T-cell (primary cell): Measurements from ENCODE around the gene RPL7A. TPM values are rescaled to one million over a fixed set of nuclear protein-coding genes. Genes with fewer than 3 reads are reported as not detected.
"Not testable (repeated sequence)": the region's sequence is repeated elsewhere in the genome, so short reads cannot be mapped to it uniquely, and the experiment has no call there.

Source experiments
- ATAC-seq, 4 experiments: fragments of 200-7000 bp in 3 of 4; fragments of 150-1000 bp in 1 of 4; cut with Tn5 transposase; replicated peaks in 1 of 4; 1 replicate in 3 of 4; 2 replicates in 1 of 4; pipeline ENCODE4 v1.10.0; 2021; ENCODE audit warnings: moderate library complexity in 3 of 4, mild to moderate bottlenecking in 2 of 4, moderate number of reproducible peaks in 1 of 4
- CTCF ChIA-PET, 2 donors: fragments of 300-600 bp; sonication (Branson Sonifier 250); formaldehyde crosslinking; loops; one replicate each; lab custom pipeline; 2022; ENCODE audit warnings: antibody characterized with exemption in 2 of 2; lab: Charles Lee
- POLR2A ChIA-PET, 2 donors: fragments of 300-600 bp; sonication (Branson Sonifier 250); formaldehyde crosslinking; loops; one replicate each; lab custom pipeline; 2022; ENCODE audit warnings: antibody characterized with exemption in 2 of 2; lab: Charles Lee
- DNase-seq, 35 experiments: peaks; one replicate each; pipeline versions ENCODE4 v3.0.0 to v3.0.0-alpha.2; 2013 to 2023
- H3K27ac ChIP-seq: one replicate; pipeline ENCODE4 v1.5.1; 2013; ENCODE audit warnings: low read length
- H3K27me3 ChIP-seq, 2 experiments: replicated peaks in 1 of 2; 1 replicate in 1 of 2; 2 replicates in 1 of 2; pipeline versions ENCODE4 v1.6.1 to v1.7.0; 2013; ENCODE audit warnings: low read length in 1 of 2, mixed read lengths in 1 of 2; ENCODE audit not compliant: control insufficient read depth in 2 of 2, insufficient read depth in 2 of 2; ENCODE audit errors: extremely low read depth in 1 of 2
- H3K36me3 ChIP-seq, 2 donors: 1 replicate in 1 of 2; 2 replicates in 1 of 2; pipeline versions ENCODE4 v1.6.1 to v1.7.0; 2013; ENCODE audit warnings: low read length in 1 of 2; ENCODE audit not compliant: control insufficient read depth in 2 of 2, insufficient read depth in 1 of 2; ENCODE audit errors: extremely low read depth in 1 of 2
- H3K4me1 ChIP-seq, 2 experiments: 1 replicate in 1 of 2; 2 replicates in 1 of 2; pipeline versions ENCODE4 v1.6.1 to v1.7.0; 2013; ENCODE audit warnings: low read length in 2 of 2, mixed read lengths in 1 of 2; ENCODE audit not compliant: insufficient read depth in 2 of 2, control insufficient read depth in 1 of 2; ENCODE audit errors: extremely low read depth in 1 of 2
- H3K4me3 ChIP-seq, 2 donors: 1 replicate in 1 of 2; 2 replicates in 1 of 2; pipeline versions ENCODE4 v1.5.1 to v1.7.0; 2013; ENCODE audit warnings: mild to moderate bottlenecking in 2 of 2, low read length in 1 of 2, moderate library complexity in 1 of 2; ENCODE audit not compliant: control insufficient read depth in 1 of 2; ENCODE audit errors: extremely low read depth in 1 of 2
- H3K9me3 ChIP-seq: 2 replicates; pipeline ENCODE4 v1.7.0; 2013
- H3K27ac Mint-ChIP-seq, 2 donors: one replicate each; pipeline ENCODE4 v1.8.0; 2020 to 2021; ENCODE audit warnings: mild to moderate bottlenecking in 2 of 2, mixed read lengths in 2 of 2
- H3K27me3 Mint-ChIP-seq, 2 donors: one replicate each; pipeline ENCODE4 v1.8.0; 2021 to 2022; ENCODE audit warnings: mixed read lengths in 2 of 2
- H3K36me3 Mint-ChIP-seq: one replicate; pipeline ENCODE4 v1.8.0; 2021; ENCODE audit warnings: mixed read lengths
- H3K4me1 Mint-ChIP-seq, 3 donors: one replicate each; pipeline ENCODE4 v1.8.0; 2020 to 2022; ENCODE audit warnings: mixed read lengths in 3 of 3, mild to moderate bottlenecking in 1 of 3
- H3K4me3 Mint-ChIP-seq, 3 donors: one replicate each; pipeline ENCODE4 v1.8.0; 2020 to 2022; ENCODE audit warnings: mild to moderate bottlenecking in 3 of 3, mixed read lengths in 3 of 3, moderate library complexity in 3 of 3
- H3K9me3 Mint-ChIP-seq, 3 donors: one replicate each; pipeline ENCODE4 v1.8.0; 2020 to 2022; ENCODE audit warnings: mixed read lengths in 3 of 3
- WGBS: methylation state at CpG from one replicate; pipeline ENCODE4 v1.1.5; 2013; ENCODE audit warnings: missing lambda C conversion rate; ENCODE audit not compliant: insufficient coverage; 5-methylcytosine and 5-hydroxymethylcytosine counted together
- total RNA-seq, 35 experiments: library from RNA in 6 of 35; stranded (reverse) in 6 of 35; fragments of 120-200 nt in 1 of 35; gene quantifications; one replicate each; pipeline versions ENCODE4 v1.2.1 to v1.2.4 and lab custom pipeline; 2013 to 2026

The RPL7A gene
- total RNA-seq, 5 donors from 2014 or later (not counting 1 experiment from before 2014, with no cell fraction given) = 2,623 to 2,692 (median 2,659) TPM

DNA sequence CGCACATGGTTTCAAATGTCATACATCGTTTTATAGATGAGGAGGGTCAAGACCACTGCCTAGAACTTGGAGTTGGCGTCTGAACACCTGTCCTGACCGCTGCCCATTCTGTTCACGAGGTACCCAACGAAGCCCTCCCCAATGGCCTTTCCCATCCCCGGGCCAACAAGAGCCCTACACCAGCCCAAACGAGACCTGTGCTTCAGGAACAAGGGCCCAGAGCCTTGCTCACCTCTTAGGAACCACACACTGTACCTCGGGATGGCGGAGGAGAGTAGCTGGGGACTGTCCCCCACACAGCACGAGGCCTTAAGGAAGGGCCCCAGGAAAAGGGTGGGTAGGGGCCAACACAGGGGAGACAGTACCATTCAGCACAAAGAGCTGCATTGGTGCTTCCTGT, 15.0 kb upstream of the RPL7A start:
- Mint-ChIP-seq H3K27ac (no peak overlapping the region), H3K27me3 (no peaks in the 10 kb centered on the region), H3K9me3 (no peaks in the 10 kb centered on the region), H3K4me1 (peaks cover 35 to 49% (median 37%) of the 10 kb centered on the region in 3 donors), H3K4me3 (no peak overlapping the region), H3K36me3 (peaks cover 22% of the 10 kb centered on the region)
- H3K36me3 ChIP-seq = peaks cover 24 to 46% of the 10 kb centered on the region in 2 donors
- H3K27ac ChIP-seq = no peak overlapping the region
- H3K27me3 ChIP-seq = no peaks in the 10 kb centered on the region
- no peaks in the 10 kb centered on the region for H3K9me3 ChIP-seq
- ChIA-PET CTCF (no interaction called here), POLR2A (interaction anchor here in 1 of 2 donors (0.9 kb wide), 1 partner anchor 38 kb away, joined by 3 read pairs; no protein-coding TSS in a partner anchor)
- H3K4me3 ChIP-seq = no peak overlapping the region
- DNase-seq (no peak), ATAC-seq (no peak)
- H3K4me1 ChIP-seq = peaks cover 14 to 37% of the 10 kb centered on the region in 2 experiments
- whole genome bisulfite sequencing = 97% methylated on average over 7 of the region's 11 CpGs

DNA sequence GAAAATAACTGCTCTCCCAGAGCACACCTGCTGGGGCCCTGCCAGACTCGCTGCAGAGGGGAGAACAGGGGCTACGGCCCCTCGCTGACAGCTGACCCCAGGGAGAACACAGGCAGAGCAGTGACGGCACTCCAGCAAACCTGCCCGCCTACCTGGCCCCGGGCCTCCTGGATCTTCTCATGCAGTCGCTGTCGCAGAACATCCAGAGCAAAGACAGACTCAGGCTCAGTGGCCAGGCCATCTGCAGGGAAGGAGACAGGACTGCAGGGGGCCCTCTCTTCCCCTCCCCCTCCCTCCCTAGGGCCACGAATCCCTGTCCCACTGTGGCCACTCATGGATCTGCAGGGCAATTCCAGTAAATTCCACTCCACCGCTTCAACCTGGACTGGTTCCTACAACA, 14.5 kb upstream of the RPL7A start:
- H3K4me3 ChIP-seq = no peak overlapping the region
- peaks cover 14 to 37% of the 10 kb centered on the region in 2 experiments for H3K4me1 ChIP-seq
- H3K36me3 ChIP-seq = peaks cover 24 to 46% of the 10 kb centered on the region in 2 donors
- H3K9me3 ChIP-seq = no peaks in the 10 kb centered on the region
- ATAC-seq (no peak), DNase-seq (peak in 1 of 35 experiments; percentile 21)
- no peaks in the 10 kb centered on the region for H3K27me3 Mint-ChIP-seq
- peaks cover 22% of the 10 kb centered on the region for H3K36me3 Mint-ChIP-seq
- H3K27me3 ChIP-seq = no peaks in the 10 kb centered on the region
- CTCF ChIA-PET = no interaction called here
- POLR2A ChIA-PET = no interaction called here
- no peaks in the 10 kb centered on the region for H3K9me3 Mint-ChIP-seq
- H3K27ac ChIP-seq = no peak overlapping the region
- H3K4me1 Mint-ChIP-seq = peaks cover 34 to 49% (median 37%) of the 10 kb centered on the region in 3 donors
- WGBS = 98% methylated on average over 10 of the region's 10 CpGs
- peak overlapping the region in 1 of 3 donors; percentile 17 for H3K4me3 Mint-ChIP-seq
- no peak overlapping the region for H3K27ac Mint-ChIP-seq

GRCh38 chr9:133334161-133334560, 13.9 kb upstream of the RPL7A start:
- H3K9me3 Mint-ChIP-seq = no peaks in the 10 kb centered on the region
- no peak overlapping the region for H3K4me3 ChIP-seq
- H3K27me3 ChIP-seq = no peaks in the 10 kb centered on the region
- POLR2A ChIA-PET = no interaction called here
- no peak for DNase-seq
- no peak for ATAC-seq
- H3K4me3 Mint-ChIP-seq = peak overlapping the region in 2 of 3 donors; percentile 49 to 93
- H3K27ac Mint-ChIP-seq = no peak overlapping the region
- peaks cover 24 to 49% of the 10 kb centered on the region in 2 donors for H3K36me3 ChIP-seq
- peaks cover 32 to 50% (median 37%) of the 10 kb centered on the region in 3 donors for H3K4me1 Mint-ChIP-seq
- H3K9me3 ChIP-seq = no peaks in the 10 kb centered on the region
- H3K27ac ChIP-seq = no peak overlapping the region
- H3K27me3 Mint-ChIP-seq = no peaks in the 10 kb centered on the region
- peaks cover 14 to 37% of the 10 kb centered on the region in 2 experiments for H3K4me1 ChIP-seq
- WGBS = 98% methylated on average over 4 of the region's 6 CpGs
- peaks cover 27% of the 10 kb centered on the region for H3K36me3 Mint-ChIP-seq
- CTCF ChIA-PET = no interaction called here

DNA sequence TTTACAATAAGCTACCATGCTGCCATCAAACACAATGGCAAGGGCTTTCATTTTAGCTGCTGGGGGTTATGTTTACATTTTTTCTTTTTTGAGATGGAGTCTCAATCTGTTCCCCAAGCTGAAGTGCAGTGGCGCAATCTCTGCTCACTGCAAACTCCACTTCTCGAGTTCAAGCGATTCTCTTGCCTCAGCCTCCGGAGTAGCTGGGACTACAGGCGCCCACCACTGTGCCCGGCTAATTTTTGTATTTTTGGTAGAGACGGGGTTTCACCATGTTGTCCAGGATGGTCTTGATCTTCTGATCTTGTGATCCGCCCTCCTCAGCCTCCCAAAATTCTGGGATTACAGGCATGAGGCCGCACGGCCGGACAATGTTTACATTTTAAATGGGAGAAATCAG, 13.1 kb upstream of the RPL7A start:
- H3K9me3 ChIP-seq, H3K27ac ChIP-seq, ATAC-seq, DNase-seq, POLR2A ChIA-PET, H3K27me3 ChIP-seq, H3K27me3 Mint-ChIP-seq, H3K9me3 Mint-ChIP-seq: not testable (repeated sequence)
- Mint-ChIP-seq H3K4me3 (peak overlapping the region; percentile 89 to 95 (median 93)), H3K27ac (peak overlapping the region; percentile 90 to 92), H3K4me1 (peaks cover 33 to 56% (median 38%) of the 10 kb centered on the region in 3 donors), H3K36me3 (peaks cover 33% of the 10 kb centered on the region)
- Histone ChIP-seq H3K4me3 (peak overlapping the region; percentile 81 to 93), H3K36me3 (peaks cover 24 to 51% of the 10 kb centered on the region in 2 donors), H3K4me1 (peaks cover 14 to 40% of the 10 kb centered on the region in 2 experiments)
- CTCF ChIA-PET = interaction anchor here (0.6 kb wide), 2 partner anchors 263 to 454 kb away, joined by 3 read pairs; no protein-coding TSS in a partner anchor
- 86% methylated on average over 2 of the region's 11 CpGs for WGBS

DNA sequence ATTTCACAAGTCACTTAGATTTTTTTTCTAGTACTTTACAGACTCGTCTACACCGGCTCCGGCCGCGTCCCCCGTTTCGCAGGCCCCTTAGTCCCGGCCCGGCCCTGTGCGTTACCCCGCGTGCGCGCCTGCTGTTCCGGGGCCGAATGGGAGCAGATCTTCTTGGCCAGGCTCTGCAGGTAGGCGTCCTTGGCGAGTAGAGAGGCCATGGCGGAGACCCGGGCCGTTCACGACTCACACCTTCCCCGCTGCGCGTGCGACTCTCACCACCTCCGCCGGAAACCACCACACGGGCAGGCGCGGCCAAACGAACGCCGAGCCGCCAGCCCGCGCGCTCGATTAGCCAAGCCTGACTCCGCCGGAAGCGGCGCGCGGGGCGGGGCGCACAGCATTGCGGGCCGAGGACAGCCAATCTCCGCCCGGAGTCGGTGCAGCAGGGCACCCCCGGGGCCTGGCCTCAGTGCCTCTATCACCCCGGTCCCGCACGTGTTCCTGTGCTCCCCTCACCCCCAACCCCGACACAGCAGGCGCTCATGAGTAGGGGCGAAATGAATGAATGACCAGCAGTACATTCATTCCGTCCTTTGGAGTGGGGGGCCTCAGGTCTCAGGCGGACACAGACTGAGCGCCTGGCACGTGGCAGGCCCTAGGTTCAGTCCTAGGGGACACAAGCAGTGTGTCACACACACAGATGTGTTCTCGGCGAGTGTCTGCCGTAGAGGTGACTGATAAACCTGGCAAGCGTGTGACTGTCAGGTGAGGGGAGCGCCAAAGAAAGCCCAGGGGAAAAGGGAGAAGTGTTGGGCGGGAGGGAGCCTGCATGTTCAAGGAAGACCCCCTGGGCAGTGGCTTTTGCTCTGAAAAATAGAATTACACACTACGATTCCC, 11.8 kb upstream of the RPL7A start, which contains the start of gene SURF6:
Gene SURF6 (minus strand): TSS at position 265 of the 888 bp plus-strand sequence. CDS start 56 bp downstream, at position 209.
- Mint-ChIP-seq H3K27me3 (no peaks in the 10 kb centered on the region), H3K36me3 (peaks cover 38% of the 10 kb centered on the region), H3K4me3 (peak within 1 kb of the TSS; percentile 89 to 95 (median 93)), H3K4me1 (peaks cover 45 to 67% (median 45%) of the 10 kb centered on the region in 3 donors), H3K9me3 (no peaks in the 10 kb centered on the region), H3K27ac (peak within 1 kb of the TSS; percentile 90 to 92)
- Histone ChIP-seq H3K9me3 (no peaks in the 10 kb centered on the region), H3K4me1 (peaks cover 14 to 52% of the 10 kb centered on the region in 2 experiments), H3K27ac (peak within 1 kb of the TSS; percentile 70), H3K4me3 (peak within 1 kb of the TSS; percentile 81 to 93), H3K27me3 (no peaks in the 10 kb centered on the region), H3K36me3 (peaks cover 26 to 51% of the 10 kb centered on the region in 2 donors)
- peak; percentile 85 to 97 (median 92) for DNase-seq
- CTCF ChIA-PET = interaction anchor here in 1 of 2 donors (0.6 kb wide), 1 partner anchor 13 kb away, joined by 3 read pairs; no protein-coding TSS in a partner anchor
- POLR2A ChIA-PET = no interaction called here
- peak; percentile 94 to 95 (median 94) for ATAC-seq
- 10% methylated on average over 55 of the region's 70 CpGs for WGBS

DNA sequence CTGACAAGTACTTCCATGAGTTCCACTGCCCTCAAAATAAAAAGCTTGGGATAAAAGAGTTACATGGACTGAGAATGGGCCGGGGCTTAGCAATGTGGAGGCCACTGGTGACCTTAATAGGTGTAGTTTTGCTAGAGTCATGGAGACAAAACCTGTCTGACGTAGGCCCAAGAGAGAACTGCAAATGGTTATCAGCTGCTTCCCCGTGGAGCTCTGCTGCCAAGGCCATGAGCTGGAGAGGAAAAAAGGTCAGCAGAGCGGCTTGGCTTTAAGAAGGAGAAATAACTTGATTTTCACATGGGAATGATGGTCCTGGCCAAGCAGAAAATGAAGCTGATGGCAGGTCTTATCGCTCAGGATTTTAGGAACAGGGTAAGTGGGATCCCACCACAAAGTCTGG, 8.4 kb upstream of the RPL7A start:
- H3K36me3 ChIP-seq = peaks cover 11 to 49% of the 10 kb centered on the region in 2 donors
- DNase-seq (no peak), ATAC-seq (no peak)
- H3K27ac ChIP-seq = no peak overlapping the region
- POLR2A ChIA-PET = no interaction called here
- CTCF ChIA-PET = interaction anchor here in 1 of 2 donors (0.6 kb wide), 1 partner anchor 1880 kb away, joined by 4 read pairs; no protein-coding TSS in a partner anchor
- H3K9me3 ChIP-seq = no peaks in the 10 kb centered on the region
- no peaks in the 10 kb centered on the region for H3K27me3 ChIP-seq
- Mint-ChIP-seq H3K27ac (peak overlapping the region; percentile 59 to 82), H3K36me3 (peaks cover 32% of the 10 kb centered on the region), H3K4me3 (no peak overlapping the region), H3K9me3 (no peaks in the 10 kb centered on the region), H3K4me1 (peaks cover 34 to 63% (median 45%) of the 10 kb centered on the region in 3 donors), H3K27me3 (no peaks in the 10 kb centered on the region)
- WGBS = 98% methylated on average over 5 of the region's 5 CpGs
- H3K4me3 ChIP-seq = no peak overlapping the region
- peaks cover 9 to 47% of the 10 kb centered on the region in 2 experiments for H3K4me1 ChIP-seq
